ENCODE measurements around the gene DCLK1.

The DCLK1 gene

GRCh38 chr13:35814605-35815011 lies 316.6 kb downstream of the DCLK1 start:
- DNase-seq: no peak

- no peak for DNase-seq
Measured at GRCh38 chr13:35812736-35813135, 318.4 kb downstream of the DCLK1 start.

DNA sequence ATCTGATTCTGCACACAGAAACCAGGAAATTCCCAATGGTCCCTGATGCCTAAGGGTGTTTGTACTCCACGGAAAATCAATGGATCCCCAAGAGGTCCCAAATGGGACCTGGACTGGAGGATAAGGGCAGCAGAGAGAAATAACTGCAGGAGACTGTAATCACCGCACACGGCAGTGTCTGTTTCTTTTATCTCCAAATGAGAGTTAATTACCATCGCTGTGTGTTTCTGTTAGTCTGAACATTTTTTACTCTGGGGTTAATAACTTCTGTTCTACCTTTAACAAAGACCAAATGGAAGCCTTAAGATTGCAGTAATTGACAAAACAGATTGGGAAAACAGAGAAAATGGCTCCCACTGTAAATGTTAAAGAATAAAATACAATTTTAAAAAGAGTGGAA lies 320.9 kb downstream of the DCLK1 start:
- DNase-seq: no peak

- DNase-seq: no peak
Measured at GRCh38 chr13:35808846-35809245, 322.3 kb downstream of the DCLK1 start.

DNA sequence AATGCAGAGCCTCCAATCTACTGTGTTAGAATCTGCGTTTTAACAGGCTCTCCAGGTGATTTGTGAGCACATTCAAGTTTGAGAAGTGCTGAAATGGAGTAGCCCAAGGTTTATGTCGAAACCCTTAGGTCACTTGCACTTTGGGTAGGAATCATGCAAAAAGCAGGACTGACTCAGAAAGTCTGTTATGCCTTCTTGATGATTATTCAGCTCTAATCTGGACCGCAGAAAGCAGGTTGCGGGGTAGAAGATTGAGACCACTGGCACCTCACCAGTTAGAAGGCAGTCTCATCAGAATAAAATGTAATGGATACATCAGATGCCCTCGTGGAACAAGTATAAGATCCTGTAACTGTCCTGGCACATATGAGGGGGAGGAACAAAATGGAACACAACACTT lies 326.3 kb downstream of the DCLK1 start:
- no peak for DNase-seq

DNA sequence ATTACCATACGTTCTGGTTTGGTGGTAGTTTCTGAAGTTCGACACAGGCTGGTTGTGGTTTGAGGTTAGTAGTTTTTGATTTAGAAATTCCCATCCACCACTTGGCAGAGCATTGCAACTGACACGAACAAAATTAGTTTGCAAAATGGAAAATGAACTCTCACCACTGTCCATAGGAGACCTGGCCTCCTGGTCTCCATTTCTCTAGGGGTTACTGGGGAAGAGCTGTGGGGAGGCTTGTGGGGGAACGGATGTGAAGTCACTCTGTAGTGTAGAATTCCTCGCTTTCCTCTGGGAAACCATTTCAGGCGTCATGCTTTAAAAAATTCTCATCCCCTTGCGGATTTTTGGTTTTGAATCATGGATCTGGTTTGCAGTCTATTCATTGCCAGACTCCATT lies 333.2 kb downstream of the DCLK1 start:
- no peak for DNase-seq

- DNase-seq: no peak
Measured at GRCh38 chr13:35797244-35797643, 333.9 kb downstream of the DCLK1 start.

- DNase-seq: no peak
Measured at GRCh38 chr13:35796623-35797022, 334.6 kb downstream of the DCLK1 start.

DNA sequence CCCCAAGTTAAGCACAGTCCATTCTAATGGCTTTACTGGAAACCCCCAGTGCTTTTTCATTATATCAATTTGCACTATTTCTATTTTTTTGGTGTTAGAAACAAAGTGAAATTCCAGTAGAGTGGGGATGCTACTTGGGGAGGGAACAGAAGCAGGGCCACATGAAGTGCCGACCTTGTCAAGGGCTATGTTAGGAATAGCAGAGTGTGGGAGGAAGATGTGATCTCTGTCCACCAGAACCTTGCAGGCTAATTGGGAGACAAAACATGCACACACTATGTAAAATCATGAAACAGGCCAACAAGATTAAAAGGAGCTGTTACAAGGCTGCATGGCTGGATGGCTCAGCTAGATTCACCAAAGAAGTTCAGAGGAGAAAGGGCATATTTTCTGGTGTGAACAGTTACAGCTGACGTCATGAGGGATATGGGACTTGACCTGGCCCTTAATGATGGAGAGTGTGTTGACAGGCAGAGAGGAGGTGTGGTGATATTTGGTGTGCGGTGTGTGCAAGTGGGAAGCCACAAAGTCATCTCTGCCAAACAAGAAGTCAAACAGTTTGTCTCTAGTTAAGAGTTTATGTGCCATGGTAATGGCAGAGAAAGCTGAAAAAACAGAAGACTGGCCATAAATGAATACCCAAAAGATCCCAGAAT lies 336.3 kb downstream of the DCLK1 start:
- no peak for DNase-seq

DNA sequence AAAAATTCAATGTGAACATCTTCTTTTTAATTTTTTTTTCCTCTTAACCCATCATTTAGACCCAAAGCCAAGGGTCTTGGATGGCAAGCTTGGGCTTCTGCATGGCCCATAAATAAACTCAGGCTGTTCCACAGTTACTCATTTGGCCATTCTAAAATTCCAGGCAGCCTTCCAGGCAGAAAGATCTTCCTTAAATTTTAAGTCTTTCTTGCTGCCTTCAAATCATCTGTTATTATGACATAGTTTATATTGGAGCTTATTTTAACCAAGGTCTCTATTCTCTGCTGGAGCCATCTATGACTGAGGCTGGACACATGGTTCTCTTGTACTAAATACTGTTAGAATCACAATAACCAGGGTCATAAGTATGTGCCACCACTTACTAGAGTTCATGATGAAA lies 337.4 kb downstream of the DCLK1 start:
- no peak for DNase-seq

DNA sequence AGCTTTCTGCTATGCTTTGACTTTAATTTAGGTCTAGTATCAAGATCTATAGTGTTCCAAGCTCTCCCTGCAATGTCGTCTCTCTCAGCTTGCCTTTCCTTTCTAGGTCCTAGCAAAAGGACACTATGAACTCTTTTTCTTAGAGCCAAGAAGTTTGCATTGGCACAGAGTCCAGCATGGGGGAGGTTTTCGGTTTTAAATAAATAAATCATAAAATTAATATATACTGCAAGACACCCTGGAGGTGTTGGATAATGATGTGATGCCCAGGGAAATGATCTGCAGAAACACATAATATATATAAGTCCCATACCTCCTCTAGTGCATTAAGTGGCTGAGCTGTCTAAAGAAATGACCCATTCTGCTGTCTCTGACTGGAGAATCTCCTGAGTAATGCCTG lies 338.3 kb downstream of the DCLK1 start:
- DNase-seq: no peak

DNA sequence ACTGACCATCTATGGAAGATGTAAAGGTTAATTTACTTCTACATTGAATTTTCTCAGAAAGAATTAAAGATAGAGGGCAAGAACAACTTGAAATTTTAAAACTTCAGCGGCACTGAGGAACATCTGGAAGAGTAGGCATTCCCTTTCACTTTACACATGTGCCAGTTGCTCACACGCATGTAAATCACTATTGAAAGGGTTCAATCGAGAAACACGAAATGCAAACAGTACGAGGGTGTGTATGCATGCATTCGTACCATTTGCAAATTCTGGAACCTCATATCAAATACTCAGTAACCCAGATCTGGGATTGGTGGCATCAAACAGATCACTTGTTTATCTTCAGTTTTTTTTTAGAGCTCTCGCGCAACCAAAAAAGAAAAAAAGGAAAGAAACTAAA lies 339.2 kb downstream of the DCLK1 start:
- DNase-seq: no peak

DNA sequence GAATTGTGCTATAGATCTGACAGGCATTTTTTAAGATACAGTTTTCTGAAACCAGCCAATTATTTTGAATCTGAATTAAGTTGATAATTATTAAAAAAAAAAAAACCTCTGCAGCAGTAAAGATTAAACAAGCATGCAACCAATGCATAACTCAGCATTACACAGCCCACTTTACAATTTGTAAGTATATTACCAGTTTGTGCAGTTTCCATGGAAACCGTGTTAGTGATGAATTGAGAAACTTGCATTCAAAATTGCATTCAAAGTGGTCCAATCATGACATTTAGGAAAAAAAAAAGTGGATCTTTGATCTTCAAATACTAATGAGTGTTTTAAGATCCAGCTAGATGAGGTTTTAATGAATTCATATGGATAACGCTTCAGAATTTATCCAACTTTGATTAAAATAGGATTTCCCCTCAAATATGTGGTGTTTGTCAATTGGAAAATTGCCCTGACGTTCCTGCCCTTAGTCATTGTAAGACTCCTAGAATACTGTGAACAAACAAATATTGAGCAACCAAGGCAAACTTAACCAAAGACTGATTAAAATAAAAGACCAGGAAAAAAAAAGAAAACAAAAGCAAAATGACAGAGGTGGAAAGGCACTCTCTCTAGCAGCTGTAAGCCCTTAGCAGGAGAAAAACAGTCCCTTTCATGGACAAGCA lies 339.9 kb downstream of the DCLK1 start:
- no peak for DNase-seq

- DNase-seq: peak; percentile 71
Measured at GRCh38 chr13:35789335-35790165, 341.6 kb downstream of the DCLK1 start.

- DNase-seq: no peak
Measured at GRCh38 chr13:35787937-35788336, 343.2 kb downstream of the DCLK1 start.

DNA sequence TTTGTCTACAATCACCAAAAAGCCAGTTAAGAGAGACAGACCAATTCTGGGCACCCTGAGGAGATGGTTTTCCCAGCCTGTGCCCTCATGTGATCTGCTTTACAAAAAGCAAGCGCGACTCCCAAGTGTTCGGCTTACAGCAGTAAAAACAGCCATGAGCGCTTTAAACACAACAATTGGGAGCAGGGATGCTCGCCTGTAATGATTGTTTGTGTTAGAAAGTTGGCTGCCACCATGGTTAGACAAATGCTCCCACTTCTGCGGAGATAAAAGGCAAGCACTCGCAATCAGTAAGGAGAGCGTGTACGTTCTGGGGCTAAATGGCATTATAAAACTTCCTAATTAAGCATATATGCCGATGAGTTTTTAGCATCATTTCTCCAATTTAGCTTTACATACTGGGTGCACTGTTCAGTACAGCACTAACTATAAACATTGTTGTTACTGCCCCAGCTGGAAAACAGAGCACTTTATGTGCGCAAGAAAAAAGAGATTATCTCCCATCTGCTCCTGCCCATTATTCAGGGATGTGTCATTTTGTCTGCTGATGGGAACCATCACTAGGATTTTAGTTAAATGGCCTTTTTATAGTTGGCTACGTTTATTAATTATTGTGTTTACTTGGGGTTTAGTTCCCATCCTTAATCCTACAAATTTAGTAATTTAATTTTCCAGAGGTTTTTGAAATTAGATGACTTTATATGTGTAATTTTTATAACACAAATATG lies 345.4 kb downstream of the DCLK1 start:
- DNase-seq: no peak

- DNase-seq: no peak
Measured at GRCh38 chr13:35784286-35784951, 346.8 kb downstream of the DCLK1 start.

- DNase-seq: no peak
Measured at GRCh38 chr13:35782793-35783192, 348.4 kb downstream of the DCLK1 start.

DNA sequence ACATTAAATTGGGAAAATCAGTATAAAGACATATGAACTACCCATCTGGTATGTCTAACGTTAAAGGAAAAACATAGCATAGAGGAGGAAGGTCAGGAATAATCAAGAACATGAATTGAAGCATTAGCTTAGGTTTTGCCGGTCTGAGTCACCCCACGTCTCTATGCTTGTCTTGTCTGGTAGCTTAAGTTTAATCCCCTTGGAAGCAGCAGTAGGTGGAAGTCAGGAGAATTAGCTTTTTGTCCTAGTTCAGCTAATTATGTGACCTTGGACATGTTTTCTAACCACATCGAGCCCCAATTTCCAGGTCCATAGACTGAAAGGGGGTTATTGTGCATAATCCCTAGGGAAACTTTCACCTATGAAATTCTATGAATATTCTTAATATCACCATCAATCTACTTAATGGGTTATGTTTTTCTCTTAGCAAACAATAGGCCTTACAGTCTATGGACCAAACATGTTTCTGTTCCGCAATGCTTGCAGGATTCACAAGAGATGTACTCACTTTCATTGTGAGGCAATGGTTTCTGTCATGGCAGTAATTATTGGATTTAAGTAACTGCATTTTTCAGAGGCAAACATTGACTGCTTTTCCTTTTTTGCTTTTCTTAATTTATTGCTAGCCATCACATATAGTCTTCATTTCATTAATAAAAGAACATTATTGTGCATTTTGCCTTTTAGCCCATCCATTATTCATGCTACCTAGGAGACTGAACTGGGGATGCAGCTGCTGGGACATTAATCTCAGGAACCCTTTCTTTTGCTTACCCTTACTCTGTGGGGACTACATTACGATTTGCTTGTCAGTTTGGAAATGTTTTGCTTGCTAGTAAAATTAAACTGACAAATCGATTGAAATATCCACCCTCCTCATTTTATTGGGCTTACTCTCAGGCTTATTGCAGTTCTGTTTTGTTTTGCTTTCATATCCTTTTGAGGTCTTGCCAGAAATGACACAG lies 349.9 kb downstream of the DCLK1 start:
- no peak for DNase-seq

GRCh38 chr13:35780613-35781012 lies 350.6 kb downstream of the DCLK1 start:
- DNase-seq: no peak

DNA sequence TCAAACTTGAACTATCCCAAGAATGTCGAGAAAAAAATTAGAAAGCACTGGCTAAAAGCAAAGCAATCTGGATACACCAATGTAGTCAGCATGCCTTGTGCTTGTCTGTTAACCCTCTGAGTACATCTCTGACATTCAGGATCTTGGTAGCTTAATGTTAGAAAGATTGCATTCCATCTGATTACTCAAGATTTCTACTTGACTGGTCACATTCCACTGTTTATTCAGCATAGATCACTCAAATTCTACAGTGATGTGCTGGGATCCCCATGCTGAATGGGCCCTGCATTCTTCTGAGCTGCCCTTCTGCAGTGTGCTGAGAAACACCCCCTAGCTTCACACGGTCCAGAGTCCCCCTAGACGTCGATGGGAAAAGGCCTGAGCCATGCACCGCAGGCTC lies 359.3 kb downstream of the DCLK1 start:
- DNase-seq: no peak

All from hematopoietic multipotent progenitor cell treated with erythropoietin and hydrocortisone succinate and interleukin-3 and kit ligand, for 4 days (in vitro differentiated cells).